Endodermal cell (in vitro differentiated cells): ENCODE data around the gene ZFP28. TPM values are rescaled to one million over a fixed set of nuclear protein-coding genes. Genes with fewer than 3 reads are reported as not detected.

ENCODE experiments used
- DNase-seq: peaks from one replicate; pipeline ENCODE4 v3.0.0-alpha.2; 2017
- H3K27ac ChIP-seq: 2 replicates; pipeline ENCODE4 v1.5.1; 2013; ENCODE audit warnings: mild to moderate bottlenecking, low read depth, low read length, moderate library complexity
- H3K27me3 ChIP-seq: 2 replicates; pipeline ENCODE4 v1.6.1; 2013; ENCODE audit warnings: mild to moderate bottlenecking, low read length, moderate library complexity; ENCODE audit not compliant: insufficient read depth, control insufficient read depth, poor library complexity, severe bottlenecking
- H3K36me3 ChIP-seq: 2 replicates; pipeline ENCODE4 v1.7.0; 2013; ENCODE audit warnings: mild to moderate bottlenecking, low read length, moderate library complexity; ENCODE audit not compliant: control insufficient read depth, insufficient read depth
- H3K4me1 ChIP-seq: one replicate; pipeline ENCODE4 v1.7.0; 2013; ENCODE audit warnings: low read length; ENCODE audit not compliant: control insufficient read depth, insufficient read depth
- H3K4me3 ChIP-seq: 2 replicates; pipeline ENCODE4 v1.5.1; 2013; ENCODE audit warnings: mild to moderate bottlenecking, low read length, moderate library complexity
- H3K9ac ChIP-seq: 2 replicates; pipeline ENCODE4 v1.6.1; 2013; ENCODE audit warnings: mild to moderate bottlenecking, low read length, moderate library complexity; ENCODE audit not compliant: poor library complexity, severe bottlenecking; ENCODE audit errors: extremely low read depth
- H3K9me3 ChIP-seq: 2 replicates; pipeline ENCODE4 v1.6.1; 2013; ENCODE audit warnings: mild to moderate bottlenecking, low read length, moderate library complexity; ENCODE audit not compliant: control insufficient read depth
- H3K27ac Mint-ChIP-seq: 2 replicates; pipeline ENCODE4 v1.8.0; 2020; ENCODE audit warnings: mixed read lengths
- H3K27me3 Mint-ChIP-seq: 2 replicates; pipeline ENCODE4 v1.8.0; 2021; ENCODE audit warnings: mild to moderate bottlenecking, mixed read lengths; ENCODE audit not compliant: insufficient read depth
- H3K36me3 Mint-ChIP-seq: 2 replicates; pipeline ENCODE4 v1.8.0; 2020; ENCODE audit warnings: low read depth, mixed read lengths
- H3K4me1 Mint-ChIP-seq: 2 replicates; pipeline ENCODE4 v1.8.0; 2020; ENCODE audit warnings: mixed read lengths
- H3K4me3 Mint-ChIP-seq: 2 replicates; pipeline ENCODE4 v1.8.0; 2020; ENCODE audit warnings: mild to moderate bottlenecking, moderate library complexity, mixed read lengths
- H3K9me3 Mint-ChIP-seq: 2 replicates; pipeline ENCODE4 v1.8.0; 2020; ENCODE audit warnings: mild to moderate bottlenecking, mixed read lengths
- WGBS, 2 experiments: methylation state at CpG; one replicate each; pipeline versions ENCODE4 v1.1.5 to v1.1.7; 2013; ENCODE audit warnings: missing lambda C conversion rate in 2 of 2, mixed read lengths in 1 of 2; ENCODE audit not compliant: insufficient coverage in 1 of 2, insufficient read length in 1 of 2; 5-methylcytosine and 5-hydroxymethylcytosine counted together
- total RNA-seq, 2 donors: library from RNA; stranded (reverse); fragmentation: NEBNext Ultra II Directional in 1 of 2; extraction: Animal tissue kit (Norgen Biotek cat#: 25700) in 1 of 2; gene quantifications; 2 replicates in 1 of 2; 3 replicates in 1 of 2; pipeline ENCODE4 v1.2.1, GENCODE V29; 2021
- TF ChIP-seq, protein P1 (sequence below): fragments of 200-600 bp; sonication (generic); conservative IDR thresholded peaks from 2 replicates; pipeline ENCODE4 v1.5.0; 2021; ENCODE audit warnings: antibody characterized with exemption, mild to moderate bottlenecking

Gene ZFP28
- total RNA-seq, 2 donors from 2014 or later, result 4.8 to 6.8 TPM

DNA sequence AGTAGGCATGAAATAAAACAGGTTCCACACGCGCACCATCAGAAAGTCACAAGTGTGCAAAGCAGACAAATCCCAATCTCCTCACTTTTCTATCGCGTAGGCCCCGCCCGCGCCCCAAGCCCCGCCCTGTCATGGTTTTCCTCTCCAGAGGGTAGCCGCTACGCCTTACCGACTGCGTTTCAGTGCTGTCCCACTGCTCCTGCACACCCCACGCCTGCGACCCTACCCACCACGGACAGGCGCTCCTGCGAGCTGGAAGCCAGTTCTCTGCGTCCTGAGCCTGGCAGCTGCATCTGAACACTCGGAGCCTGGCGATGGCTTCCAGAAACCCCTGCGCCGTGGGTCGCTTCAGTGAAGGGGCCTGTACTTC is 28.1 kb downstream of the ZFP28 start:
- Histone ChIP-seq H3K27me3 (no peaks in the 10 kb centered on the region), H3K4me3 (peak overlapping the region; percentile 90), H3K9me3 (peaks cover 90% of the 10 kb centered on the region), H3K36me3 (peaks cover 34% of the 10 kb centered on the region), H3K9ac (no peak overlapping the region), H3K27ac (no peak overlapping the region), H3K4me1 (no peaks in the 10 kb centered on the region)
- Mint-ChIP-seq H3K4me1 (no peaks in the 10 kb centered on the region), H3K27ac (peak overlapping the region; percentile 90), H3K27me3 (no peaks in the 10 kb centered on the region), H3K9me3 (peaks cover 94% of the 10 kb centered on the region), H3K36me3 (peaks cover 57% of the 10 kb centered on the region), H3K4me3 (peak overlapping the region; percentile 98)
- 2 to 3% methylated on average over 23 of the region's 23 CpGs for WGBS, 2 experiments
- no peak for DNase-seq
- TF ChIP-seq, protein P1, sequence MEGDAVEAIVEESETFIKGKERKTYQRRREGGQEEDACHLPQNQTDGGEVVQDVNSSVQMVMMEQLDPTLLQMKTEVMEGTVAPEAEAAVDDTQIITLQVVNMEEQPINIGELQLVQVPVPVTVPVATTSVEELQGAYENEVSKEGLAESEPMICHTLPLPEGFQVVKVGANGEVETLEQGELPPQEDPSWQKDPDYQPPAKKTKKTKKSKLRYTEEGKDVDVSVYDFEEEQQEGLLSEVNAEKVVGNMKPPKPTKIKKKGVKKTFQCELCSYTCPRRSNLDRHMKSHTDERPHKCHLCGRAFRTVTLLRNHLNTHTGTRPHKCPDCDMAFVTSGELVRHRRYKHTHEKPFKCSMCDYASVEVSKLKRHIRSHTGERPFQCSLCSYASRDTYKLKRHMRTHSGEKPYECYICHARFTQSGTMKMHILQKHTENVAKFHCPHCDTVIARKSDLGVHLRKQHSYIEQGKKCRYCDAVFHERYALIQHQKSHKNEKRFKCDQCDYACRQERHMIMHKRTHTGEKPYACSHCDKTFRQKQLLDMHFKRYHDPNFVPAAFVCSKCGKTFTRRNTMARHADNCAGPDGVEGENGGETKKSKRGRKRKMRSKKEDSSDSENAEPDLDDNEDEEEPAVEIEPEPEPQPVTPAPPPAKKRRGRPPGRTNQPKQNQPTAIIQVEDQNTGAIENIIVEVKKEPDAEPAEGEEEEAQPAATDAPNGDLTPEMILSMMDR, result no peak

DNA sequence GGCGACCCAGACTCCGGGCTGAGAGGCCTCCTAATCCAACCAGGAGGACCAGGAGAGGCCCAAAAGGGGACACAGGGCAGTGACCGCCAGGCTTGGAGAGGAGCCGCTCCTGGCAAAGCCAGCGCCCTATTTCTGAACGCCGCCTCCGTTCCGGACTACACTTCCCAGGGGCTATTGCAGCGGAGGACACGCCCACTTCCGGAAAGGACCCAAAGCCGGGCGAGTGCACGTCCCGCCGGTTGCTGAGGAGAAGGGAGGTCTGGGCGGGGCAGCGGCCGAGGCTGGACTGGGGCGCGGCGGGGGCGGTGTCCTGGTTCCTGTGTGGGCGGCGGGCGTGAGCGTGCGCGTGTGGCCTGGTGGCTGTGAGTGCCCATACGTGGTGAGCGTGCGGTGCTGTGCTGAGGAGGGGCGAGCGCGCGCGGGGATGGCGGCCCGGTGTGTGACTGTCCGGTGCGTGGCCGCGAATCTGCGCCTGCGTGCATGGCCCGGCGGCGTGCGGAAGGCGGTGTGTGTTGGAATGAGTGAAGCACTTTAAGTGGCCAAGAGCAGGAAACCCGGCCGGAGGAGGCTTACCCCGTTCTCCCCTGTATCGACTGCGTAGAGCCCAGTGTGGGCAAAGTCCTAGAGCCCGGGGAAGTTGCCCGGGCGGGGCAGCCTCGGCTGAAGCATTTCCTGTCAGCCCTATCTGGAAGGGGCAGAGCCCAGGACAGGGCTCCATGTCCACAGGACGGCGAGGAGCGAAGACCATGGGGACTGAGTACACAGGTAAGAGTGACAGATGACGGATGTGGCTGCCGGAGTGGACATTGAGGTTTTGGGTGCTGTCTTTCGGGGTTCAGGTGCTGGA is 28.7 kb downstream of the ZFP28 start, which contains the start of gene ZNF470:
Gene ZNF470 (plus strand): TSS at position 195 of the 847 bp plus-strand sequence. CDS start 2,844 bp downstream, outside the sequence.
- Histone ChIP-seq H3K4me3 (peak within 1 kb of the TSS; percentile 90), H3K27me3 (no peaks in the 10 kb centered on the region), H3K9me3 (peaks cover 87% of the 10 kb centered on the region), H3K27ac (no peak within 1 kb of the TSS), H3K4me1 (no peaks in the 10 kb centered on the region), H3K36me3 (peaks cover 37% of the 10 kb centered on the region), H3K9ac (no peak within 1 kb of the TSS)
- peak within 1 kb of the TSS; percentile 98 for H3K4me3 Mint-ChIP-seq
- 6 to 19% methylated on average over 17 to 66 of the region's 66 CpGs for WGBS, 2 experiments
- no peaks in the 10 kb centered on the region for H3K4me1 Mint-ChIP-seq
- H3K27me3 Mint-ChIP-seq, result no peaks in the 10 kb centered on the region
- TF ChIP-seq, protein P1, result no peak
- peaks cover 92% of the 10 kb centered on the region for H3K9me3 Mint-ChIP-seq
- peaks cover 62% of the 10 kb centered on the region for H3K36me3 Mint-ChIP-seq
- DNase-seq, result peak; percentile 96
- H3K27ac Mint-ChIP-seq, result peak within 1 kb of the TSS; percentile 90

DNA sequence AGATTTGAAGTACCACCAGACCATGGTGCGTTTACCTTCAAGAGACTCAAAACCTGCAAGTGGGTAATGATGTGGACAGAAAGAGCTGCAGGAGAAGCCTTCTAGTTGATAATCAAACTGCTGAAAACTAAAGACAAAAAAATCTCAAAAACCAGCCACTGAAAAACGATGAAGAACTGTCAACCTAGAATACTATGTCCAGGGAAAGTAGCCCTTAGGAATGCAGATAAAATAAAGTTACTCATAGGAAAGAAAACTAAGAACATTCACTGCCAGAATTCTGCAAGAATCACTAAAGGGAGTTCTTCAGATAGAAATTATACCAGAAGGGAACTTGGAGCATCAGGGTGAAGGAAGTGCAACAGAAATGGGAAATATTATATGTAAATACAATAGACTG is 33.8 kb downstream of the ZFP28 start:
- Histone ChIP-seq H3K4me1 (no peaks in the 10 kb centered on the region), H3K9ac (no peak overlapping the region), H3K9me3 (peaks cover 95% of the 10 kb centered on the region), H3K27me3 (no peaks in the 10 kb centered on the region), H3K4me3 (peak overlapping the region; percentile 69), H3K27ac (no peak overlapping the region), H3K36me3 (peaks cover 88% of the 10 kb centered on the region)
- WGBS, 2 experiments, result 50 to 100% methylated on average over 1 to 2 of the region's 2 CpGs
- Mint-ChIP-seq H3K9me3 (peaks cover 93% of the 10 kb centered on the region), H3K4me1 (no peaks in the 10 kb centered on the region), H3K27ac (no peak overlapping the region), H3K4me3 (no peak overlapping the region), H3K27me3 (no peaks in the 10 kb centered on the region), H3K36me3 (peaks cover 90% of the 10 kb centered on the region)
- TF ChIP-seq, protein P1, result no peak
- DNase-seq, result no peak
